B cell (primary cell): Measurements from ENCODE around the gene LDLRAD2.

Source experiments
- EZH2 ChIP-seq: IDR thresholded peaks from 2 replicates; pipeline ENCODE4 v1.6.1; 2012; ENCODE audit warnings: borderline replicate concordance, low read depth, mild to moderate bottlenecking, moderate library complexity, low read length; ENCODE audit not compliant: insufficient read depth, poor library complexity, severe bottlenecking
- TF ChIP-seq, protein P1 (sequence below): fragments of 200-600 bp; IDR thresholded peaks from one replicate; pipeline ENCODE4 v1.8.0; 2022; ENCODE audit warnings: antibody characterized with exemption, mild to moderate bottlenecking

DNA sequence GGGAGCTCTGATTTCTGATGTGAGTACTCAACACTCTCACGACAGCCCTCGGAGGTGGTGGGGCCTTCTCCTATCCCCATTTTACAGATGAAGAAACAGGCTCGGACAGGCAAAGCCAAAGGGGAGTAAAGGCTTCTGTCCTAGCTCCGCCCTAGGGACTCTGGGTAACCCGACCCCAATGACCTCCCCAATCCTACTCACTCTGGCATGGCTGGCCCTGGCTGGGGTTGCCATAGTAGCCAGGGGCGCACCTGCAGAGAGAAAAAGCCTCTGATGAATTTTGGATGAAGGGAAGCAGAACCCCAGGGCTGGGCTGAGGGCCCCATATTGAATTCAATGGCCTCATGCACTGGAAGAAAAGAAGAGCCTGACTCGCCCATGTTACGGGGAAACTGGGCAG, 61.1 kb downstream of the LDLRAD2 start:
- TF ChIP-seq, protein P1, sequence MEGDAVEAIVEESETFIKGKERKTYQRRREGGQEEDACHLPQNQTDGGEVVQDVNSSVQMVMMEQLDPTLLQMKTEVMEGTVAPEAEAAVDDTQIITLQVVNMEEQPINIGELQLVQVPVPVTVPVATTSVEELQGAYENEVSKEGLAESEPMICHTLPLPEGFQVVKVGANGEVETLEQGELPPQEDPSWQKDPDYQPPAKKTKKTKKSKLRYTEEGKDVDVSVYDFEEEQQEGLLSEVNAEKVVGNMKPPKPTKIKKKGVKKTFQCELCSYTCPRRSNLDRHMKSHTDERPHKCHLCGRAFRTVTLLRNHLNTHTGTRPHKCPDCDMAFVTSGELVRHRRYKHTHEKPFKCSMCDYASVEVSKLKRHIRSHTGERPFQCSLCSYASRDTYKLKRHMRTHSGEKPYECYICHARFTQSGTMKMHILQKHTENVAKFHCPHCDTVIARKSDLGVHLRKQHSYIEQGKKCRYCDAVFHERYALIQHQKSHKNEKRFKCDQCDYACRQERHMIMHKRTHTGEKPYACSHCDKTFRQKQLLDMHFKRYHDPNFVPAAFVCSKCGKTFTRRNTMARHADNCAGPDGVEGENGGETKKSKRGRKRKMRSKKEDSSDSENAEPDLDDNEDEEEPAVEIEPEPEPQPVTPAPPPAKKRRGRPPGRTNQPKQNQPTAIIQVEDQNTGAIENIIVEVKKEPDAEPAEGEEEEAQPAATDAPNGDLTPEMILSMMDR = no peak
- no peak for TF ChIP-seq EZH2
